HG03175 (cell line): ENCODE data around the gene HLCS.

Source experiments
- ATAC-seq: cut with Tn5 transposase; IDR thresholded peaks from one replicate; pipeline ENCODE4 v1.9.1; 2021; ENCODE audit warnings: mild to moderate bottlenecking, moderate library complexity; ENCODE audit not compliant: unreplicated experiment

Gene HLCS

GRCh38 chr21:36784947-36785346, 181.5 kb downstream of the HLCS start:
- no peak for ATAC-seq

DNA sequence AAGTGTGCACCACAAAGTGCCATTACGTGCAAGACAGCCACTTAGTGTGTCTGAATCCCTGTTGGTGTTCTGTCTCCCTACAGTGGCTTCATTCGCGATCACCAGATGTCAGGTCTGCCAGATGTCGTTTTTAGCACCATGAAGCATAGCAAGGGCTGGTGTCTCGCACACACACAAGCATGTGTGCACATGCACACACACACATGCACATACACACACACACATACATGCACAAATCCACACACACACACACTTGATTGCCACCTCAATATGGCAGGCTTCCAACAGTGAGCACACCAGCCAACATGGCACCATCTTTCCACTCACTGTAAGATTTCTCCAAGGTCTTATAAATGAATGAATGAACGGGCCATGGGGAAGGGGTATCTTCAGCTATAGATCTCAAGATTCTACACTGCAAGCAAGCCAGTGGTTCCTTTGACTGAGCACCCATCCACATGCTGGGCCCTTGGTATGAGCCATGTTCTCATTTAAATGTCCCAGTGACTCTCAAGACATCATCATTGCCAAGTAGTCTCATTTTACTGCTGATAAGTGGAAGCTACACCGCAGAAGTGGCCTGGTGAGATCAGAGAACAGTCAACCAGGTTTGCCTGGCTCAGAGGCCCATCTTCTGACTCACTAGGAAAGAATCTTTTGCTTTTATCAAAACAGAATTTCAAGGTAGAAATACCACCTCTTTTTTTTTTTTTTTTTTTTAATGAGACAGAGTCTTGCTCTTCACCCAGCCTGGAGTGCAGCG, 182.7 kb downstream of the HLCS start:
- no peak for ATAC-seq

GRCh38 chr21:36780861-36781260, 185.6 kb downstream of the HLCS start:
- ATAC-seq: no peak

- ATAC-seq: no peak
Observed at GRCh38 chr21:36776981-36777617, 189.4 kb downstream of the HLCS start.

- no peak for ATAC-seq
Observed at GRCh38 chr21:36773995-36774394, 192.5 kb downstream of the HLCS start.

- ATAC-seq: no peak
Observed at GRCh38 chr21:36773117-36773516, 193.4 kb downstream of the HLCS start.

- no peak for ATAC-seq
Observed at GRCh38 chr21:36769051-36769839, 197.2 kb downstream of the HLCS start.

GRCh38 chr21:36768496-36768895, 198.0 kb downstream of the HLCS start:
- ATAC-seq: no peak

DNA sequence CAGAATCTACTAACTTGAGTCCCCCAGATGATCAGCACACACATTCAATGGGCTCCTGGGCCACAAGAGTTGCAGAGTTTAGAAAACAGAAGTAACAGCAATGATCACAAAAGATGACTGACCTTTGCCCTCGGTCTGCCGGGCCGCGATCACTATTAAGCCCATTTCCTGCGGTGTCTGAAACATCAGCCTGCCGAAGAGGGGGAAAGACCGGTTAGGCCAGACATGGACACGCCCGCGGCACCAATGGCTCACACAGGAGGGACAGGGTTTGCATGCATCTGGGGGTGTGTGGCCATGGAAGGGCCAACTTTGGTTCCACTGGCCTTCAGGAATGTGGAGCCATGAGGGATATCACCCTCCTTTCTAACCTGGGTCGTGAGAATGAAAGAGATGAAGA, 199.4 kb downstream of the HLCS start:
- ATAC-seq: no peak

DNA sequence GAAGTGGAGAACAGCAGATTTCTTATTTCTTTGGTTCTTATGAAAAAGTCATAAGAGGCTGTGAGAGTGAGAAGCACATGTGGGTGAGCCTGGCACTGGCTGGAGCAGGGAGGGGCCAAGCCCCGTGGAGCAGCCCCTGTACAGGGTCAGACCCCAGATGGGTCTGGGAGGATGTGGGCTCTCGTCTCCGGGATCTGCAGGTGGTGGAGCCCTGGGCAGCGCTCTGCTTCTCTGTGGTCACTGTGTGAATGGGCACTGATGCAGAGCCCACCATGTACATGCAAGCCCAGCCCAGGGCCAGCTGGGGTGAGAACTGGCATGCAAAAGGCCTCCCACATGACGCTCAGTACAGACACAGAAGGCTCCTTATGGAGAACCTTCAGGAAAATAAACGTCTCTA, 200.0 kb downstream of the HLCS start:
- no peak for ATAC-seq

DNA sequence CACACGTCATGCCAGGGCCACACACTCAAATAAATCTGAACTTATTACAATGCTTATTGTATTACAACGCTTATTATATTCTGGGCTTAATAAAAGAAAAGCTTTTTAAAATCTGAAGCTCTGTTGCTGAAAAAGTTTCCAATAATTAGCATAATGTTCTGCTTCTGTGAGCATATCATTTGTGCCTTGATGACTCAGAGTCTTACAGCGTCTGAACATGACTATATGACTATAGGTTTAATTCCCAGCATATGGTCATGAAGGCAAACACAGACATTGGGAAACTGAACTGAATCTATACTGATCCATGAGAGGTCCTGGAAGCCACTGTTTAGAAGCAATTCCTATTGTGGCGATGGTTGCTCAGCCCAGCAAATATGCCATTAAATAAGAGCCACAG, 201.2 kb downstream of the HLCS start:
- no peak for ATAC-seq

DNA sequence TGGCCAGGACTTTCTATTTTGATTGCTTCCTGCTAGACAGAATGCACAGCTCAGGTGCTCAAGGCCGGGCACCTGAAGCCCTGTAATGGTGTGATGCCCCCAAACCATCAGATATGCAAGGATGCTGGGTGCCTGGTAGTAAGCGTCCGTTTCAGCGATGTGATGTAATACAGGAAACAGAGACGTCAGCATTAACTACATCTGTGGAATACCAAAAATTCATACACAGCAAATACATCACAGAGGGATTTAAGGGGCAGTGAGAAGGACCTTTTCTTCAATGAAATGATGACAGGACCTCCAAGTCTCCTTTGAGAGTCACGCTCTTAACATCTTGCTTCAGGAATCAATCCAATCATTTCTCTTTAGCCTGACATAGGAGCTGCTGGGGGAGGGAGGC, 203.2 kb downstream of the HLCS start:
- ATAC-seq: no peak

GRCh38 chr21:36762642-36763041, 203.8 kb downstream of the HLCS start:
- ATAC-seq: no peak

DNA sequence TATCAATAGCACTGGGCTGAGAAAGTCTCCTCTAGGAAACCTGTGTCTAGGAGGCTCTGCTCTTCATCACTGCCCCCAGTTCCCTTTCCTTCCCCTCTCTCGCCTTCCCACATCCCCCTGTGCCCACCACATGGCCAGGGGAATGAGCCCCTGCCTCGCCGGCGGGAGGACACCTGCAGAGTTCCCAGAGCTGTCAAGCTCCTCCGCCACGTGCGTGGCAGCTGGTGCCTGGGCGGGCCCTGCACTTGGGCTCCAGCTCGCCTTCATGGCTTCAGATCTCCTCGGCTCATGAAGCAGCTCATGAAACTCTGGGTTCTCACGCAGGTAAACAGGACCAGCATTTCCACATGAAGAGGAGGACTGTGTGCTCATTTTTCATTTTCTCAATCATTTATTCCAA, 204.8 kb downstream of the HLCS start:
- no peak for ATAC-seq

DNA sequence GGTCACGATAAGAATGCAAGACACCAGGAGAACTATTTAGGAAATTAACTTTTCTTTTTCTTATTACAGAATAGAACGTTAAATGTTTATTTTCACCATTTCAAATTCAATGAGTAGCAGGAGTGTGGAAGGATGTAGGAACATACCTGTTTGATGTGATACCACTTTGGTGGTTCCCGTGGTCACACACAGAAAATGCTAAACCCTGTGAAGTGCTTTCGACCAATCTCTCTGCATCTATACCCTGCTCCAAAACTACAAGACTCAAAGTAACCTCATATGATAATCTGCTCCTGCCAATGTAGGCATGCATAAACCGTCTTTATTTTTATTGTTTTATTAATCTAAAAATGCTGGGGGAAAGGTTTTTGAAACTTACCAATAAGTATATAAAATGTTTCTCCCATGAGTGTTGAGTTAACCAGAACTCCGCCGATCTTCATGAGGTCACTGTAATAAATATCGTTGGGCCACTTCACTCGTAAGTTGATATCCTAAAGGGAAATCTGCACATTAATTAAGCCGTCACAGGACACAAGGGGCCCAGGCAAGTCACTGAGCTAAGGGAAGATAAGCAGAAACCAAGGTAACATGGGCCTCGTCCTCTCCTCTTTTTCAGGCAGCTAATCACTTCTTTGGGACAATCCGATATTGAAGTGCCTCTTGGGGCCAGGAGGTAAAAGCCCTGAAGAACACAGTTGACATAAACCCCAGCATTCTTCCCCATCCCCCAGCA, 207.0 kb downstream of the HLCS start:
- ATAC-seq: no peak

GRCh38 chr21:36757196-36757595, 209.3 kb downstream of the HLCS start:
- no peak for ATAC-seq

DNA sequence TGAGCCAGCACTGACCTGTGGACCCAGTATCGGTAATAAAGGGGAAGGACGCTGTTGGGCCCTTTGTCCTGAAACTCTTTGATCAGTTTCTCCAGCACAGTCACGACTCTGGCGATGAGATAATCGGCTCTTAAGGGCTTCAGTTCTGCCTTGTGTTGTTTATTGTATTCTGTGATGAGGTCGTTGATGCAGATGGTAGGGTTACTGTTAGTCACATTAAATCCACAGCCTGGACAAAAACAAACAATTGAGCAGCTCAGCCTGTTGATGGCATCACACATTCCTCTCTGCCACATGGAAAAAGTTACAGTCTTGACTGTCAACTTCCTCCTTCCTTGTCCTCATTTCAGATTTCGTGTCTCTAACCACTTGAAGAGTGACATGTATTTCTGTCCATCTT, 209.9 kb downstream of the HLCS start:
- ATAC-seq: no peak

DNA sequence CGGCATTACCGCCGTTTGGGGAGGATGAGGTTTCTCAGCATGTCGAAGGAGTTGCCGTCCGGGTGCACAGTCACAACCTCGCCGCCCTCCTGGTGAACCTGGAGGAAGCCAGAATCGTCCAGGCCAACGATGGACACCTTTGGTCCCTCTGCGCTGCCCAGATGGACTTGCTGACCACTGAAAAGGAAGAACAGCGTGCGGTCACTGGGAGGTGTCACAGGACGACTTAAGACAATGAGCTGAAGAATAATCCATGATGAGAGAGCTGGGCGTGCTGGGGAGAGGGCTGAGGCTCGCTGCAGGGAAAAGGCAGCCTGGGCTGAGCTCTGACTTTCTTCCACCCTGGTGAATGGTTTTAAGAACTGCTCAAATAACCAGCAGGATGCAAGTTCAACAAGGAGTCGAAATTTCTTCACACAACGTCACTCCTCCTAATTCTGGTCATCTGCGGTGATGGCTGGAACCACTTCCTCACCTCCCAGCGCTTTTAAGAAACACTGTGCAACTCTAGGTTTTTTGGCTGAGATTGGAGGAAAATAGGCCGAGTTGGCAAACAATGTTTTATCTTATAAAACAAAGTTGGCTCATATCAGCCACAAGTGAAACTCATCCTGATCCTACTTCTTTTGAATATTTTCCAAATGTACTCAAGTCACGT, 212.1 kb downstream of the HLCS start:
- no peak for ATAC-seq

DNA sequence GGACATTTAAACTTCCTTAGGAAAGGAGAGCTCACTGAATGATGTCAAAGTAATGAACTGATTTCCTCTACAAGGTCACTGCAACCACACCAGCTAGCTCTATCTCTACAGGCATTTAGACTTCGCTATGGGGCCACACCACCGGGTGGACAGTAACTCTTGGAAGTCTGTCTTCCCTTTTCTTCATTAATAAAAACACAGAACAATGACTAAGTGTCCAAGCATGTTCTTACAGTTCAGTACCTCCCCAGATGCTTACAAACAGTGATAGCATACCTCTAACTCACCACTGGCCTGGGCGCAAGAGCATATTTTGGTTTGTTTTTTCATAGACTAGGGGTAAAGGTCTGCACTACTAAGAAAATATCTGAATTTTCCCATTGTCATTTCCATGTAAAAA, 212.9 kb downstream of the HLCS start:
- ATAC-seq: no peak

- no peak for ATAC-seq
Observed at GRCh38 chr21:36751383-36751782, 215.1 kb downstream of the HLCS start.

DNA sequence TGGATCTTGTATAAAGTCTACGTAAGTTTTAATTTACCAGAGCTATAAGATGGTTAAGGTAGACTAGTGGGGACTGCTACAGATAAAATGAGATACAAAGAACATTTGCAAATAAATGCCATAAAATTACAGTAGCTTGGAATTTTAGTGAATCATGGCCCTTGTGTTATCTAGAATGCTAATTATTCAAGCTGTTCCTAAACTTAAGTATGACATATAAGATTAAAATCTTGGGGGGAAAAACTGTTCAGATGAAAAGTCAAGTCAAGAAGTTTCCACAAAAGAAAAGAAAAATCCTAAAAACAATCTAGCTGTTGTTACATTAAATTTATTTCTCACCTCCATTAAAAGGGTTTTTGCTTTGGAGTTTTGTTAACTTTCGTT, 215.9 kb downstream of the HLCS start:
- ATAC-seq: no peak
